Activated CD4-positive, alpha-beta T cell treated with anti-CD3 and anti-CD28 coated beads for 48 hours (primary cell): Measurements from ENCODE around the gene AGBL4.

Experiments
- DNase-seq: peaks from one replicate; pipeline ENCODE4 v3.0.0-alpha.2; 2020

The AGBL4 gene

DNA sequence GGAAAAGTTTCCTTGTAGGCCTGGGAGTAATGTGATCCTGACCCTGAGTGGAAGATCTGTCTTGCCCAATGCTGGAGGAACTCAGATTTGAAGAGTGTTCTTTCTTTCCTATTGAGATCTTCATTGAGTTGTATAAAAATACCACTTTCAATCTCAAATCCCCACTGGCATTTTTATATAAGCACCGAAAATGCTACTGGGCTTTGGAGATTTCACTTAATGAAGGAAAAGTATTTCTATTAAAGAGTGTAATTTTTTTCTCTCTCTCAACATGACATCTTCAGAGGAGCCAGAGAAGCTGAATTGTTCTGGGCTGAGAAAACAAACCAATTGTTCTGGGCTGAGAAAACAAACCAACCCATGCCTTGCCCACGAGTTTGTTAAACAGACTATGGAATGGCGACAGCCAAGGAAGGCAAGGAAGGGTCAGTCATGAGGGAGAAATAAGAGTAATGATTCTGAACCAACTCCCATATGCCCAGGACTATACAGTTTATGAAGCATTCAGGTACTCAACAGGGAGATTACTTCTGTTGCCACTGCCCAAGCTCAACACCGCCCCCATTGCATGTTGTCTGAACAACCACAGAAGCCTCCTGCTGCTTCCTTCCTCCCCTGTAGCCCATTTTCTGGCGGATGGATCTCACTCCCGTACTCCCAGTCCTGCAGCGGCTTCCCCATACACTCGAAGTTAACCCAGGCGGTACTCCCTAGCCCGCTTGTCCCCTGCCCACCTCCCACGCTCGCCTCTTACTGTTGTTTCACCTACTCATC, 1350.2 kb downstream of the AGBL4 start:
- DNase-seq: no peak

DNA sequence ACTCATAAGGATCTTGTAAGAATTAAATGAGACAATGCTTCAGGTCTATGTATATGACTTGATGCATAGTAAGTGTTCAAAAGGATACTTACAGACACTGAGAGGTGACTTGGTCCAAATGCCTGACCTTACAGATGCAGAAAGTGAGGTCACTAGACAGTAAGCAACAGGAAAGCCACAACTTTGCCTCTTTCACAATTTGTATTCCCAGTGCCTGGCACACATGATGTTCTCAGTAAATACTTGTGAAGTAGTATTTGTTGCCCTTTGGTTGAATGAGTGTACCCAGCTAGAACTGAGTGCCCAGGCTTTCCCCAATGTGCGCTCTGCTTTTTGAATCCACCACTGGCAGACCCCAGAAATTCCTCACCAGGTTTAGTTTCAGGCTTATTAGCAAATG, 1352.2 kb downstream of the AGBL4 start:
- DNase-seq: no peak

DNA sequence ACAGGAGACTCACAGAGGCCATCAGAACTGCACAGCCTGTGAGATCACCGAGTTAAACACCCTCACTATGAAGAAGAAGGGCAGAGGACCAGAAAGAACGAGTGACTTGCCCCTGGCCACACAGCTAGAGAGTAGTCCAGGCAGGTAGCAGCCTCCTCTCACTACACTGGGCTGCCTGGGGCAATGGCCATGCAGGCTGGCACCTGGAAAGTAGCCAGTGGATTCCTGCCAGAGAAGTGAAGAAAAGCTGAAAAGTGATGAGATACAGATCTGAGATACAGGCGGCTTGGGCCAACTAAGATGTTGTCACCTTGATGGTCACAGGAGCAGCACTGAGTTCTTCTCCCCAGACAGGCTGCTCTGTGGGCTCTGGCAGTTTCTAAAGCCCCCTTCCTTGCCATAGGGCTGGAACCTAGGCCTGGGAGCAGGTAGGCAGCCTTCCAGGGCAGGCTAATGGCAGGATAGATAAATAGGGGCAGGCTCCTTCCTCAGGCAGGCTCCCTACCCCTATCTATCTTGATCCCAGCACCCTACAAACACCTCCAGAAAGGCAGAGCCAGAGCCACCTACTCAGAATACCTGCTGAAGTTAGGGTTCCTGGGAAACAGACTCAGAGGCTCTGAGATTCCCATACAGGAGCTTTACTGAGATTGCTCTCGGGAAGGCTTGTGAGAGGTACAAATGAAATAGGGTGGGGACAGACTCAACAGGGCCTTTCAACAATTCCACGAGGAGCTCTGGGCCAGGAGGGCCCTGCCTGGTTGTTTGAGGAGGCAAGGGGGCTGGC, 1353.3 kb downstream of the AGBL4 start:
- no peak for DNase-seq

DNA sequence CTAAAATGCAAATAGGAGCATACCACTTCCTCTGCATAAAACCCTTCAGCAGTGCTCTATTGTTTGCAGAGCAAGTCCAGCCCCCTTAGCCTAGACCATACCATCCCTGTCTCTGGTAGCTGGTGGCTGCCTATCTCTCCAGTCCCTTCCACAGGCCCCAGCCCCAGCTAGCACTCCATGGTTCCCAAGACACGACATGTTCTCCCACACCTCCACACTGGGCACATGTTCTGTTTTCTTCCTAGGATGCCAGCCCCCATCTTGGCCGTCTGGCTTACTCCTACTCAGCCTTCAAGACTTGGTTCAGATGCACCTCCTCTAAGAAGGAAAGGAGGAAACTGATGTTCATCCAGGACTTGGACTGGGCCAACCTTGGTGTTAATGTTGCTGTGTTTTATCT, 1355.4 kb downstream of the AGBL4 start:
- DNase-seq: no peak

DNA sequence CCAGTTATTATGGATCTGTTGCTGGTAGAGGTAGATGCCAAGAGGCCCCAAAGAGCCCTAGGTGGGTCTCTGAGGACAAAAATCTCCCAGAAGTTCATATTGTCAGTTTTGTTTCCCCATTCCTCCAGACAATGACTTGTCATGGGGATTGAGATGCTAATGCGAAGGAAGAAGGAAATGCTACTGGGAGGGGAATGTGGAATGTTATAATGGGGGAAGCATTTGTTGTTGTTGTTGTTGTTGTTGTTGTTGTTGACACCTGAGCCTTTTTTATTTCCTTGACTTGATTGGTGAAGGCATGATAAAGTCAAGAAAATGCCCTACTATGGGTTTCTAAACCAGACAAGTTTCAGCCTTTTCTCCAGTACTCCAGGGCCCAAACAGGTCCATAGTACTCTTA, 1356.0 kb downstream of the AGBL4 start:
- DNase-seq: no peak

DNA sequence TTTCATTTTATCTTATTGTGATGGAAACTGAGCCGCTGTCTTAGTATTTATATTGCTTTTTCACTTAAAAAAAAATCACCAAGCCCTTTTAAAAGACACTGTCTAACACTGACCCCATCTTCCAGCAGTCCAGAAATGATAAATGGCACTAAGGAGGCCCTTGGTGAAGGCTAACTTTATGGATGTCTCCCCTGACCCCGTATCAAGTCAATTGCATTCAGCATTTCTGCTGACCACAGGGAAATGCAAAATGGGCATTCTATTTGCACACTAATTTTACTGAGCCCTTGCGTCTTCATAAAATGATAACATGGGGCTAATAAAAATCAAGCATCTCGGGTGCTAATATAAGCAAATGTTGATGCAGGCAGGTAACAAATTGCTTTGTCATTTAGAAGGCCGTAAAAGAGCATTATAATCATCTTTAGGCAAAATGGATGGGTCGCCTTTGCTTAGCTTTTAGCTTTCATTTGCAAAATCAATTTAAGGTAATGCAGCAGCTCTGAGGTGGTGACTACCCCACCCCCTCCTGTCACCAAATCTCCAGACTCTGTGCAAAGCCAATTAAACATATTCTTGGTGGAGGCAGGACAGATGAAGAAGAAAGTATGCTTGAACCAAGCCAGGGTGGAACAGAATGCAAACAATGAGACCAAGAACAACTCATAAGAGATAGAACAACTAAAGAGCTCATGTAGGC, 1357.9 kb downstream of the AGBL4 start:
- DNase-seq: no peak

DNA sequence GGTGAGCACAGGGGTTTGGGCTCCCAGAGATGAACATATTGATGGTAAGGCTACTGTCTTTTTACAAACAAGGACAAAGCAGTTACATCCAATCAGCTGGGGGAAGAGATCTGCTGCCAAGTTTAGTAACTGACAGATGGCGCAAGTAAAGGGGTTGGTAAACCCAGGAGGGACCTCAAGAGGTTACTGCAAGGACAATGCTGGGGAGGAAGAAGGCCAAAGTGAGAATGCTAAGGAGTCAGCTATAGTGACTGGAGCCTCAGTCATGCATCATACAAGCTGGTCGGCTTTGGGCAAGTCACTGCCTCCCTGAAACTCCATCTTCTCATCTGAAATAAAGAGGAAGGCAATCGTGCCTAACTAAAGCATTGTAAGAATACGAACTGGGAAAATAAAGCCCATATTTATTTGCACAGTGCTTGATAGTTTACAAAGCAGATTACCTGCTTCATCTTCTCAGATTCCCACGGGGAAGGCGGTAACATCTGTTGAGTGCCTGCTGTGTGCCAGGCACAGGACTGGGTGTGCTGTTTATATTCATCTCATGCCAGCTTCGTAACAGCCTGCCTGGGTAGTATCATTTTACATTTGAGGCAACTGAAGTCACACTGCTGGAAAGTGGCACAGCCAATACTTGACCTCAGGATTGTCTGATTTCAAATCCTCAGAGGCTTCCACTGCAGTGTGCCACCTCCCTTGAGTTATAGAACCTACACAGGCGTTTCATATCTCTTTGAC, 1361.9 kb downstream of the AGBL4 start:
- no peak for DNase-seq

DNA sequence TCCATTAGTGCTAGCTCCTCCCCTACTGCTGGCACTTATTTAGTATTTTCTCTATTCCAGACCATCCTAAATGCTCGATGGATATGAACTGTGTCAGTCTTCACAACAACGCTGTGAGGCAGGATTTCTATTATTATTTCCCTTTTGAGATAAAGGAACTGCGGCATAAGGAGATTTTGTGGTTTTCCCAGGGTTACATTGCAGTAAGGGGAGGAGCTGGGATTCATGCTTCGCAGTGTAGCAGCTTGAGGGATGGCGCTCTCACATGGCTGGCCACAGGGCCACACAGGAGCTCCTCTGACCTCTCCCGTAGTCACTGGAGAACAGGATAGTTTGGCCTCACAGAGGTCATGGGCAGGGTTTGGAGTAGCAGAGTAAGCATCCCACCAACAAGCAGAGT, 1364.0 kb downstream of the AGBL4 start:
- DNase-seq: no peak

DNA sequence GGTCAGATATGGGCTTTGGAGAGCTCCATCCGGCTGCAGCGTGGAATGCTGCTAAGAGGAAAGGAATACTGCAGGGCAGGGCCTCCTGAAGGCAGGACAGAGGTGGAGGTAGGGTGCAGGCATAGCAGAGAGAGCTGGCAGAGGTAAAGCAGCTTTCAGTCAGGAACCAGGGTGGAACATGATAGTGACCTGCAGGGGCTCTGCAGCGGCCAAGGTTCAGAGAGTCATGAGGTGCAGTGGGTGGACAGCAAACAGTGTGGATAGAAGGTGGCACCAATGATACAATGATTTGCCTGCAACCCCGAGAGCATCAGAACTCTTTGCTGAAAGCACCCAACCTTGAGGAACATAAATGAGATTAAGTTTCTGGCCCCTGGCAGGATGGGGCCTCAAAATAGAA, 1366.3 kb downstream of the AGBL4 start:
- no peak for DNase-seq

DNA sequence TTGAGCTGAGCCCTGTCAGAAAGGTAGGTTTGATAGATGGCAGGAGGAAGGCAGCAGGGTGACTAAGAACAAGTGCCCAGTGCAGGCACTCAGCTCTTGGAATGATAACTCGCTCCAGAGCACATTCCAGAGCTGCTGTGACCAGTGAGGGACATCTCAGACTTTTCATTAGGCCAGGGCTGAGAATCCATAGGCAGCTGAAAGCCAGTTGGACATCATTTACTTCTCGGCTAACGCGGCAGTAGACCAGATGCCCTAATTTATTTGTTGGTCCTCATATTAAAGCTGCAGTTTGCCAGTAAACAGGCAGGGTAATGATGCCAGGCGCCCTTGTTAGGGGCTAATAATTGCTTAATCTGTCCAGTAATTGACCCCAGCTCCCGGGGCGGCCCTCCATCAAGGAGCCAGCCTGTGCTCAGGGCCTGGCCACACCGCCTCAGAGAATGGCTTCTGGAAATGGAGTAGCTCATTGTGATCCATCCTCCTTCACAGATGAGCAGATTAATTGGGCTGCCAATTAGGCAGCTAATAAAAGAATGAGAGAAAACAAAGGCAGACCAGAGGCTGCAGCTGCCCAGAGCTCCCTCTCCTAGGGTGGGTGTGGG, 1369.0 kb downstream of the AGBL4 start:
- no peak for DNase-seq

DNA sequence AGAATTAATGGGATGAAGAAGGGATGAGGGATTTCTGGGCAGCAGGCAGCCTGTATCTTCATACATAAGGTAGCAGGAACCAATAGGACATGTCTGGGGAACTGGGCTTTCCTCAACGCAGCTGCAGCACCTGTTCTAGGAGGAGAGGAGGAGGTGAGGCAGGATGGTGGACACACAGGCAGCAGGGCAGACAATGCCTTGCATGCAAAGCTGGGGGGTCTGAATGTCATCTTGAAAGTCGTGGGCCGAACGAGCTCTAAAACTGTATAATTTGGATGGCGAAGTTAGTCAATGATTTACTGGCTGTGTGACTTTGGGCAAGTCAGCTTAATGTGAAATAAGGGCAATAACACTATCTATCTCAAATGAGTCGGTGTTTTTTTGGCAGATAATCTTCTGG, 1371.4 kb downstream of the AGBL4 start:
- no peak for DNase-seq

DNA sequence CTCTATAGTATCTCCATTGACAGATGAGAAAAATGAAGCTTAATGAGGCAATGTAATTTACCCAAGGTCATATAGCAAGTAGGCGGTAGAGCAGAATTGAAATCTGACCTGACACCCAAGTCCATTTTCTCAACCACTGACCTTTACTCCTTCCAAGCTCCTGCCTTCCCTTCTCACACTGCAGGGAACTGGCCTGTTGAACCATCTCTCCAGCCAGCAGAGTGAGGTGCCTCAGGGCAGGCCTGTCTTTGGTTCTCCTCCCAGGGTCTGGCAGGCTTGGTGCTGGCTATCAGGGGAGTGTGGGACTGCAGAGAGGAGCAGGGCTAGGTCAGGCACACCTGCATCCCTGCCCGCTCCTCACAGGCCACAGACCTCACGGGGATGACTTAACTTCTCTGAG, 1373.9 kb downstream of the AGBL4 start:
- DNase-seq: no peak

DNA sequence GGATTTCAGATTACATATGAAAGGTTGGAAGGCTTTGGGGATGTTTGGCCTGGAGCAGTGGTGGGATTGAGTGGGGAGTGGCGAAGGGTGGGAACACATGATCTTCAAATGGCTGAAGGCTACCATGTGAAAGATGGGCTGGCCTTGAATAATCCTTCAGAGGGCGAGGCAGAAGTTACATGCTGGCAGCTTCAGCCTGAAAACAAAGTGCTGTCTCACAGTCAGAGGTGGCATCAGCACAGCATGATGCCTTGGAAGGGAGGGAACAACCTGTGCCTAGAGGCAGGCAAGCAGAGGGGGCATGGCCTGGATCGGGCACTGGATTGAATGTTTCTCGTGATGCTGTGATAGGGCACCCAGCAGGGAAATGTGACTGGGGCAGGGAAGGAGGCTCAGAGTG, 1377.9 kb downstream of the AGBL4 start:
- DNase-seq: no peak

DNA sequence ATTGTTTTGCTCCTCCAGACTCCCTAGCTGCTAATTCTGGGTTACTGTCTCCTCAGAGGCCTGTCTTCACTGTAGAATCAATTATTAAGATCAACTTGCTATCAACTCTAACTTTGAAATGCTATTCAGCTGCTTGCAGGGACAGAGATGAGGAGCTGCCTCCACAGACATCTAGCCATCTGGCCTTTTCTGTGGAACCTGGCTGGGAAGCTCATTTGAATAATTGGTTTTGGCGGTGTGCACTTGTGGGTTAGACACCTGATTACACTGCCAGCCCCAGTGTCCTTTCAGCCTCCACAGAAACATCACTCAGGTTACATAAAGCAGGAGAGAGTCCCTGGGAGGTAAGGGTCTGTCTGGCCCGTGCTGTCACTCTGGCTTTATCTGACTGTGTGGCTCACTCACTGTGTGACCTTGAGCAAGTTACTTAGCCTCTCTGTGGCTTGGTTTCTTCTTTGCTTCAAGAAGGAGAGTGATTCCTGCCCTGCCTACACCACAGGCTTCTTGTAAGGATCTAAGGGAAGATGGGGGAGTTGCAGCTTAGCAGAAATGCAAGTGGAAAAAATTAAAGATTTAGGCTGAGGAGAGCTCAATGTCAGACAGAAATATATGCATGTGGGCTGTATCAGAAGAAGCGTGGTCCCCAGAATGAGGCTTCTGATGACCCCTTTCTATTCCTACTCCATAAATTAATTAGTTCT, 1378.7 kb downstream of the AGBL4 start:
- no peak for DNase-seq

DNA sequence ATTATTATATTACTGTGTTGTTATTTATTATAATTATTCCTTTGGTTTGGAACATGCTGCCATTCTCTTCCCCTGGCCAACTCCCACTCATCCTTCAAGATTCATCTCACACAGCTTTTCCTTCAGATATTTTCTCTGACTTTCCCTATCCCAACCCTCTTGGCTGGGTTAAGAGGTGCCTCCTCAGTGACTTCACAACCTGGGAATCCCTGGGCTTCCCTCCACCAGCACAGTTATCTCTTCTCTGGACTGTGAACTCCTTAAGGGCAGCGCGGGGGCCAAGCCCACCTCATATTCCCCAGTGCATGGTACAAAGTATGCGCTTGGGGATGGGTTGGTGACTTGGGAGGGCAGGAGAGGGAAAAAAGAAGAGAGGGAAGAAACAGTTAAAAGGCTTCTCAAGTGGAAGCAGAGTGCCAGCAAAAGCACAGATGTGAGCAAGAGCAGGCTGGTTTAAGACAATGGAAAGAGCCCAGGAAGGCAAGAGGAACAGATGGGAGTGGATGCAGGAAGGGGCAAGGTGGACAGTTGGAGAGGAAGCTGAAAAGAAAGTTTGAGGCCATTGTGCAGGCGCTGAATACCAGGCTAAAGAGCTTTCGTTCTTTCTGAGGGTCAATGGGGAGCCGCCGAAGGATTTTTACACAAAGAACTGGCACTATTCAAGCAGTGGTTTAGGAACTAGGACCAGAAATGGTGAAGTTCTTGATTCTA, 1379.4 kb downstream of the AGBL4 start:
- DNase-seq: no peak

DNA sequence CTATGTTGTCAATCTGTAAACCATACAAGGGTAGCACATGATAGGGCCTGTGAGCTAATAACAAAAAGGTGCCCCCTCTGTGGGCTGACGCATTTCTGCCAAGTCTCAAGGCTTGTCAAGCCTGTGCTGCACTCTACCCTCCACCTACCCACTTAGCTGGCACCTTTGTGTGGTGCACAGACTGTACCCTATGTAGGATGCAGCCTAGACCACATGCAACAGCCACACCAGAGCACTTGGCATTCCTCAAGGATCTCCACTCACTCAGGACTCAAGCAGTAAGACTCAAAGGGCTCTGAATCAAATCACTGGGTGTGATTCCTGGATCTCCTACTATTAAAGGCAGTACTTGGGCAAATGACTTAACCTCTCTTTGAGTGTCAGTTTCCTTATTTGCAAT, 1380.6 kb downstream of the AGBL4 start:
- DNase-seq: no peak

DNA sequence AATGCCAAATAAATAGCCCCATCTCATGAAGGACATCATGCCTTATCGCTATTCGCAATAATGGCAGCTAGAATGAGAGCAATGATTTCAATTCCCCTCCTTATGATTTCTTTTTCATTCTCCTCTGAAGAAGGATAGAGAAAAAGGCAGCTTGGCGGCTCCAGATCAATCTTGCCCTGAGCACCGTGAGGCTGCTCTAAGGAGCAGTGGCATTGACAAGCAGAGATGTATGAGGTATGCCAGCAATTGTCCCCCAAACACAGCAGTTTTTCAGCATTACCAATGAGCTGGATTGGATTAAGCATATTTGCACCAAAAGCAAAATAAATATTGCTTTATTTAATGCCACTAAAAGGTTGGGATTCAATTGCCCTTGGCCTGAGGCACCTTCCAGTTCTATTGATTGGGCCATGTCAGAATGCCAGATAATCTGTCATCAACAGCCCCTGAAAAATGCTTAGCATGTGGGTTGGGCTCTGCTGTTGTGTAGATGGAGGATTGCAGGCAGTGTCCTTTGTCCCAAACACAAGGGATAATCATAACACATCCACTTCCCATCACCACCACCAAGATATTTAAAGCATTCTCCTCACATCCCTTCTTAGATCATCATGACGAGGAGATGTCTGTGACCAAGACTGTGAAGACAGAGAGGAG, 1382.8 kb downstream of the AGBL4 start:
- no peak for DNase-seq

DNA sequence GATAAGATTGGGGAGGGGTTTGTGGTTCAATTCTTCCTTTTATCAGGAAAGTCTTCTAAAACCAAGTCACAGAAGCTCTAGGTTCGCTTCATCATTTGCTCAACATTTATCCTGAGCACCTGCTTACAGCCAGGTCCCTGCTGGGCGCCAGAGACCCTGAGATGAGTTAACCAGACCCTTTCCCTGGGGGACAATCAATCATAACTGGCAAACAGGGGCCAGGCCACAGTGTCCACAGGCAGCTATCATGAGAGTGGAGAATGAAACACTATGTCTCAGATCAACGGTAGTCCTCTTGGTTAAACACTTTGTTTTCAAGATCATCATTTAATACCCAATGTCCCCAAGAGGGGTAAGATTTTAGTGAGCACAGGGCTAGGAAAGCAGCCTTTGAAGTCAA, 1393.9 kb downstream of the AGBL4 start:
- DNase-seq: no peak

DNA sequence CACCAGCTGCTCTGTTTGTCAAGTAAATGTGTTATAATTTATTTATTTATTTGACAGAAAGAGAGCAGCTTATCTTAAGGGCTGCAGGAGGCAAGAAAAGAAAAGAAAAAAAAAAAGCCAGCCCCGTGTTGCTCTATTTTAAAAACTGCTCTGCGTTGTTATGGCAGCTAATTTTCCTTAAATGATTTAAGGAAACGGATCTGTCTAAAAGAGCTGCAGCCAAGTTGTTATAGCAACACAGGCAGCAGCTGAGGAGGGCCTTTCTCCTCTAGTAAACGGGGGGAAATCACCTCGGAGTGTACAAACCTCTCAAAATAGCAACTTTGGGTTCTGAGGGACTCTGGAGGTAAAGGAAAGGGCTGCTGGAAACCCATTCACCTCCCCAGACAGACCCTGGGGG, 1396.3 kb downstream of the AGBL4 start:
- no peak for DNase-seq

DNA sequence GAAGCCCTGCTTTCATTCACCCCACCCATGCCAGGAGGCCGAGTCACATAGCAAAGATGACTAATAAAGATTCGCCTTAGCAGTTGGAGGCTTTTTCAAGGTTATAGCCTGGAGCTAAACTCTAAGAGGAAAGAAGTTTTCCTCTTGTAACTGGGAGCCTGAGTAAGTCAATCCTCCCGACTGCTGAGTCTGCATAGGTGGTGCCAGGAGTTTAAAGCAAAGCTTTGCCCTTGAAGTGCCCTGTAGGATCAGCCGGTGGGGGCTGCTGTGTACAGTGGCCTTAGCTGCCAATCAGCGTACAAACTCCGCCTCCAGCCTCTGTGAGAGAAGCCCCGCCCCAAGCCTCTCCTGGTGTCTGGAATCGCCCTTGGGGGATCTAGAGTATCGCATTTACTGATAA, 1404.2 kb downstream of the AGBL4 start:
- DNase-seq: no peak

DNA sequence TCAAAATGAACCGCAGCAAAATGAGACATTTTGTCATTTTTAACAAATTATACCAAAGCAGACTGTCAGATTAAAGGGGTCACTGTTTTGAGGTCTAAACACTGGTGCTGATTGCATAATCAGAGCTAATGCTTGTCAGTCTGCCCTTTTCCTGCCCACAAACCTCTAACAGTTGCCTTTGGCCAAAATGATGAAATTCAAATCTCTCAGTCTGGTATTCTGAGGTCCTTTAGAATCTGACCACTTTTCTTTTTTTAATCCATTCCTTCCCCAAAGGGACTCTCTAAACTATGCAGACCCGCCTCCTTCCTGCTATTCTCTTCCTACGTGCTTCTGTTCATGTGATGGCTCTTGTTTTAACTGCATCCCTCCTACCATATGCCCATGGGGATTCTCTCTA, 1406.5 kb downstream of the AGBL4 start:
- DNase-seq: no peak
